ENCODE results near the gene MYH11. TPM values are rescaled to one million over a fixed set of nuclear protein-coding genes. Genes with fewer than 3 reads are reported as not detected.

MYH11 gene
- total RNA-seq, 1 donor from 2014 or later, result 0.04 TPM

DNA sequence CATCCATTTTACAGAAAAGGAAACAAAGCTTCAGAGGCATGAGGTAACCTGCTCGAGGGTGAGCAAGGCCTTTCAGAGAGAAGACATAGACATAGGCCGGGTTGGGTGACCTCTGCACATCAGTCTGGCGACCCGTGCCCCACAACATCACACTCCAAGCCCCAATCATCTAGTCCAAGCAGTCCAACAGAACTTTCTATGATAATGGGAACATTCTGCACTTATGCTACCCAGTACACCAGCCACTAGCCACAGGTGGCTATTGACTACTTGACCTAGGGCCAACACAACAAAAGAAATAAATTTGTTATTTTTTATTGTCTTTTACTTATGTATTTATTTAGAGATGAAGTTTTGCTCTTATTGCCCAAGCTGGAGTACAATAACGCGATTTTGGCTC is 20.8 kb downstream of the MYH11 start:
- TF ChIP-seq CTCF (IDR thresholded peaks at IDR 0.05; ENCODE audit: insufficient read depth, low read length, poor library complexity, severe bottlenecking), result no peak
- no peaks in the 10 kb centered on the region for H3K36me3 ChIP-seq (ENCODE audit: control insufficient read depth, insufficient read depth, low read length)
- no peak overlapping the region for H3K4me3 ChIP-seq (ENCODE audit: low read depth, low read length)
- H3K27me3 ChIP-seq (ENCODE audit: control insufficient read depth, insufficient read depth, low read length), result peaks cover 5% of the 10 kb centered on the region
- DNase-seq (ENCODE audit: low read depth), result no peak

- DNase-seq (ENCODE audit: low read depth), result no peak
- no peak for TF ChIP-seq CTCF (IDR thresholded peaks at IDR 0.05; ENCODE audit: insufficient read depth, low read length, poor library complexity, severe bottlenecking)
- peaks cover 5% of the 10 kb centered on the region for H3K27me3 ChIP-seq (ENCODE audit: control insufficient read depth, insufficient read depth, low read length)
- no peak overlapping the region for H3K4me3 ChIP-seq (ENCODE audit: low read depth, low read length)
- H3K36me3 ChIP-seq (ENCODE audit: control insufficient read depth, insufficient read depth, low read length), result no peaks in the 10 kb centered on the region
Observed at GRCh38 chr16:15835136-15835878, 21.5 kb downstream of the MYH11 start.

DNA sequence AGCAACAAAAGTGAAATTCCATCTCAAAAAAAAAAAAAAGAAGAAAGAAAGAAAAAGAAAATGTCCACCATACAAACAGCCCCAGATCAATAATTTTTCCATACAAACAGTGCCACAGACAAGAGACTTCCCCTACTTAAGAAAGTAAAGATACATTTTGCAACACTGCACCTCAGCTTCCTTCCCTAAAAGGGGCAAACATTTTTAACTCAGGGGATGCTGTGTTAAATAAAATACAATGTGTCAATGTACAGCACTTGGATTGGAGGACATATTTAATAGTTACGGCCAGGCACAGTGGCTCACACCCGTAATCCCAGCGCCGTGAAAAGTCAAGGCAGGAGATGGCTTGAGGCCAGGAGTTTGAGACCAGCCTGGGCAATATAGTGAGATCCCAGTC is 22.3 kb downstream of the MYH11 start:
- Histone ChIP-seq H3K4me3 (ENCODE audit: low read depth, low read length) (no peak overlapping the region), H3K27me3 (ENCODE audit: control insufficient read depth, insufficient read depth, low read length) (peaks cover 5% of the 10 kb centered on the region), H3K36me3 (ENCODE audit: control insufficient read depth, insufficient read depth, low read length) (no peaks in the 10 kb centered on the region)
- no peak for TF ChIP-seq CTCF (IDR thresholded peaks at IDR 0.05; ENCODE audit: insufficient read depth, low read length, poor library complexity, severe bottlenecking)
- DNase-seq (ENCODE audit: low read depth), result no peak

DNA sequence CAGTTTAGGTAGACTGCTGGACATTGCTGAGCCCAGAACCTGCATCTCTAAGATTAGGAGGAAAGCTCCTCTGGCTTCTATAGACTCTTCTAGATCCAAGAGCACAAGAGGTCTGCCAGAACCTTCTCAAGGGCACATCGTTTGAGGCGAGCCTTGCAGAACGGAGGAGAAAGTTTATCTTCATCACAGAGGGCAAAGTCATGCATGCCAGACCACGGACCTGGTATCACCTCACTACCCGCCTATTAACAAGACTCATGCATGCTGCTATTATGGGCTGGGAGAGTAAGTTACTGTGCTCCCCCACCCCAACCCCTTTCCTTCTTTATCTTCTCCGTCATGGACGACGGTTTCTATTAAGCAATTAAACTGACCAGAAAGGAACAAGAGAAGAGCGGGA is 23.3 kb downstream of the MYH11 start:
- no peak for TF ChIP-seq CTCF (IDR thresholded peaks at IDR 0.05; ENCODE audit: insufficient read depth, low read length, poor library complexity, severe bottlenecking)
- Histone ChIP-seq H3K27me3 (ENCODE audit: control insufficient read depth, insufficient read depth, low read length) (peaks cover 5% of the 10 kb centered on the region), H3K36me3 (ENCODE audit: control insufficient read depth, insufficient read depth, low read length) (no peaks in the 10 kb centered on the region), H3K4me3 (ENCODE audit: low read depth, low read length) (no peak overlapping the region)
- DNase-seq (ENCODE audit: low read depth), result no peak

DNA sequence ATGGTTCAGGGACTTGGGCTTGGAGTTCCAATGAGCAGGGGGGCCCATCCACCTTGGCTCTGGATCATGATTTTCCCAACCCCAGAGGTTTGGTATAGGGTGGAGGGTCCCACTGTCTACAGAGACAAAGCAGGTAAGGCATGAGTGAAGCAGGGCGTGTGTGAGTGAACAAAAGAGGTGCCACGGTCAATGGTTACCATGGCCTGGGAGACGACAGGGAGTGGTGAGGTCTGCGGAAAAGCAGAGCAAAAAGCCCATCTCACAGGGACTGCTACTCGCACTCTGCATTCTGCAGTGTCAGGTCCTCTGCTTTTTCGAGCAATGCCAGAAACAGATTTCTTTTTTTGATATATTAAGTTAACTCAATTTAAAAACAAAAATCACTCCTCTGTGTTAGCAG is 24.6 kb downstream of the MYH11 start:
- Histone ChIP-seq H3K36me3 (ENCODE audit: control insufficient read depth, insufficient read depth, low read length) (no peaks in the 10 kb centered on the region), H3K27me3 (ENCODE audit: control insufficient read depth, insufficient read depth, low read length) (peaks cover 5% of the 10 kb centered on the region), H3K4me3 (ENCODE audit: low read depth, low read length) (no peak overlapping the region)
- DNase-seq (ENCODE audit: low read depth), result no peak
- TF ChIP-seq CTCF (IDR thresholded peaks at IDR 0.05; ENCODE audit: insufficient read depth, low read length, poor library complexity, severe bottlenecking), result no peak
